Occipital lobe (tissue), 2 donors: Measurements from ENCODE around the gene ADGRD2. TPM values are rescaled to one million over a fixed set of nuclear protein-coding genes. Genes with fewer than 3 reads are reported as not detected.

Experiments used
- DNase-seq: peaks from one replicate; lab custom pipeline; 2025; lab: John Stamatoyannopoulos, UW
- total RNA-seq: library from RNA; depleted of rRNA; stranded (reverse); fragments of >200 nt; gene quantifications from one replicate; pipeline ENCODE4 v1.2.3, GENCODE V29; 2014

Gene ADGRD2
- total RNA-seq, 1 donor from 2014 or later, result not detected

DNA sequence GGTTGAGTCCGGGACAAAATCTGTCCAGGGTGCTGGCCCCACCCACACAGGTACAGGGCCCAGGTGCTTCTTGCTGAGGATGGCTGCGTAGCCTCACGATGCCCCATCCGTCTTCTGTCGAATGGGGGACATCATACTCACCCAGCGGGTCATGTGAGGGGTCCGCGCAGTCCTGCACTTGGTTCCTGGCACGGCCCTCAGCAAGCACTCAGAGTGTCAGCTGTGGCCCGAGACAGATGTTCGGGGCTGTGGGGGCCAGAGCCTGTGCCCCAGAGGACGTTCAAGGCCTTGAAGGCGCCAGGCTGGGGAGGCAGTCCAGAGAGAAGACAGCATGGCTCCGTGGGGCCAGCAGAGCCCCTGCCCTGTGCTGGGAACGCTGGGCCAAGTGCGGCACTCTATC is 29.1 kb downstream of the ADGRD2 start:
- DNase-seq, result no peak

DNA sequence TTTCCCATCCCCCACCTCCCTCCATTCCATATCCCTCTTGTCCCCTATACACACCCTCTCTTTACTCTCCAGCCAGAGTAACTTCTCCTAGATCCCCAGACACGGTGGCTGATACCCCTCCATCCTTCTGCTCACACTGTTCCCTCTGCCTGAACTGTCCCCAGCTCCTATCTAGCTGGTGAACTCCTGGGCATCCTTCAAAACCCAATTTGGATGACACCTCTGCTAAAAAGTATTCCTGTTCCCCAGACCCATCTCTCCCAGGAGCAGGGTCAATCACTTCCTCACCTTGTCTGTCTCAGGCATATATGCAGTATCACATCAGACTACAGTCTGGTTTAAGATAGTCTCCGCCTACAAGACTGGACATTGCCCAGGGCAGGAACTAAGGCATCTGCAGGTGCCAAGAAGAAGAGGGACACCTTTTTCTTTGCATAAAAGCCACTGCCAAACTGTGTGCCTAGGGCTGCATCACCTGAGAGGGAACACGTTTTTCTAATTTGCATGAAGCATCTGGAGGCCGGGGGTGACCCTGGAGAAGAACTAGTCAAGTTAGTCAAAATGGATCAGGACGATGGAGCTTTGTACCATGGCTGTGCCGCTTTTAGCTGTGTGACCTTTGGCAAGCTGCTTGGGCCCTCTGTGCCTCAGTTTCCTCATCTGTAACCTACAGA is 29.8 kb downstream of the ADGRD2 start:
- DNase-seq, result no peak

- no peak for DNase-seq
Observed at GRCh38 chr9:124480621-124480981, 30.4 kb downstream of the ADGRD2 start.

DNA sequence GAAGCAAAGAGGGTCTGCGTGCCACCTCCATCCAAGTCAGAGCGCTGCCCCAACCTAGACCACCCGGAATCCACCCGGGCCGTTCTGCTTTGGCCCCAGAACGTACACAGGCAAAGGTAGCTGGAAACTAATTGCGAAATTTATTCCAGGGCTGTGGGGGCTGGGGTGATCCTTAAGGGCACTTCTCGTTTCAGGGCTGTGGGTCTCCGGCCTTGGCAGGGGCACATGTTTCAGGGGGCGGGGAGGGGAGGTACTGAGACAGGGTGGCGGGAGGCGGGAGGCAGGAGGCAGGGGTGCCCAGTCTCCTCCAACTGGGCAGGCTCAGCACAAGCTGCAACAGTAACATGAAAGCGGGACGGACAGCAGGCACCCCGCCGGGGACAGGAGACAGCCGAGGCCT is 30.9 kb downstream of the ADGRD2 start:
- DNase-seq, result no peak

DNA sequence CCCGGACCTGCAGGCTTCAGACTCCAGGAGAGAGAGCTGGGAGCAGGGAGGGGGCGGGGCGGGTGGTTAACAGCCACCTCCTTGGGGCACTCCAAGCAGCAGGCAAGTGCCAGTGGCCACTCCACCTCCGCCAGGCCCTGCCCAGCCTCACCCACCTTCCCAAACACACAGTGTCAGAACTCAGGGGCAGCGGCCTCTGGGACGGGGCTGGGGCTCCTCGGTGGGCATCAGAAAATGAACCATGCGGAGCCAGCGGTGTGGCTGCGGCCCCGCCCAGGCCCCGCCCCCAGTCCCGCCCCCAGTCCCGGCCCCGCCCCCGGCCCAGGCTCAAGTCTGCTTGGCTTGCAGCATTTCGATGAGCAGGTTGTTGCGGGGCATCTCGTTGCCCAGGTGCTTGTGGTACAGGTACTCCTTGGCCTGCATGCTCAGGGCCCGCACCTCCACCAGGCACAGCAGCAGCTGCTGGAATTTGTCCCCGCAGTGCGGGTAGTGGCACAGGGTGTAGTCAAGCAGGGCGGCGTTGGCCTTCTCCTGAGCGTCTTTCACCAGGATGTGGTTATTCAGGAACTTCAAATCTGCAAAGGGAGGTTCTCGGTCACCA is 32.3 kb downstream of the ADGRD2 start:
- no peak for DNase-seq

DNA sequence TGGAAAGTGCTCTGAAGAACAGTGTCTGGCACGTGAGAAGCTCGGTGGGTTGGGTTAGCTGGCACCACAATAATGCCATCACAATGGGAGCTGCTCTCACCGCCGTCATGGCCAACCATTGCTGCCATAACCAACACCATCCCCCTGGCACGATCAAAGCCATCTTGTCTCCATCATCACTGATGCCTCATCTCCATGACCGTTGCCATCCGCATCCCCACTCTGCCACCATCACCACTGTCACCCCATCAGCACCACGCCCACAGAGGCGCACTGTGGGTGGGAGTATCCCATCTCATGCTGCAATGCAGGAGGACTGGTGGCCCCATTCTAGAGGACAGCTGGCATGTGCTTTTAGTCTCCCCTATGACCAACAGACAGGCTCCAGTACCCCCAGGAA is 33.2 kb downstream of the ADGRD2 start:
- DNase-seq, result no peak

- DNase-seq, result no peak
Observed at GRCh38 chr9:124485201-124485600, 35.0 kb downstream of the ADGRD2 start.

GRCh38 chr9:124485936-124486335 is 35.7 kb downstream of the ADGRD2 start:
- DNase-seq, result no peak

DNA sequence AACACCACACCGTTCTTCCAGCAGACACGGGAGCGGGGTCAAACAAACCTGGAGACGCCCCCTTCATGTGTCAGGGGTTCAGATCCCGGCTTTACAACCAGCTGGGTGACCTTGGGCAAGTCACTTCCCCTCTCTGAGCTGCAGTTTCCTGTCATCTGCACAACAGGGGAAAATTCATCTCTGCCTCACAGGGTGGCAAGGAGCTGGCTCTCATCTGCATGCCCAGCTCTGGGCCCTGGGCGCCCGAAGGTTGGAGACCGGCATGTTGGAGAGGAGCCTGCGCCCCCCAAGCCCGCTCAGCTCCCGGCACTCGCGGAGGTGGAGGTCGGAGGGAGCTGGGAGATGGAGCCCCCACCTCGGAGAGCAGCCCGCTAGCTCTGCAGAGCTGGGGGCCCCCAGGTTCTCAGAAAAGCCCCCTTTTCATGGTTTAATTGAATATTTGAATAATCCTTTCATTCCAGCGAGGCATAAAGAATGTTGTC is 36.6 kb downstream of the ADGRD2 start:
- no peak for DNase-seq

- DNase-seq, result no peak
Observed at GRCh38 chr9:124487260-124488182, 37.3 kb downstream of the ADGRD2 start.

DNA sequence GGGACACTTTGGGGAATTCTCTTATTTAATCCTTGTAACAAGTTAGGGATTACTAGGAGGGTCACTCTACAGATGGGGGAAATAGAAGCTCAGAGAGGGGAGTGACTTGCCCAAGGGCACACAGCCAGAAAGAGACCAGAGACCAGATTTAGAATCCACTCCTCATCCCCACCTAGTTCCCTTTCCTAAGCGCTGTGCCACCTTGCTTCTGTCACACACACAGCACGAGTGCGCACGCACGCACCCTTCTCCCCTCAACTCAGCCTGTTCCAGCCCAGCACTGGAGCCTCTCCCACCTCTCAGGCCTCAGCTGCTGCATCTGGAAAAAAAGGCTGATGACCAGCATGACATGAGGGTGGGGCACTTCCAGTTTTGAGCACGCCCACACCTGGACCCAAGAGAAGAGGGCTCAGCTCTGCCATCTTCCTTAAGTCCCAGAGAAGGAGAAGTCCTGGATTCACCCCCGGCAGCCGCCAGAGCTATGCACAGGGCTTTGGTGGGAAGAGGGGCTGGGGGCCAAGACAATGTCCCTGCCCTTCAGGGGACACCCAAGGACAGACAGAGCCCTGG is 38.5 kb downstream of the ADGRD2 start:
- DNase-seq, result no peak

DNA sequence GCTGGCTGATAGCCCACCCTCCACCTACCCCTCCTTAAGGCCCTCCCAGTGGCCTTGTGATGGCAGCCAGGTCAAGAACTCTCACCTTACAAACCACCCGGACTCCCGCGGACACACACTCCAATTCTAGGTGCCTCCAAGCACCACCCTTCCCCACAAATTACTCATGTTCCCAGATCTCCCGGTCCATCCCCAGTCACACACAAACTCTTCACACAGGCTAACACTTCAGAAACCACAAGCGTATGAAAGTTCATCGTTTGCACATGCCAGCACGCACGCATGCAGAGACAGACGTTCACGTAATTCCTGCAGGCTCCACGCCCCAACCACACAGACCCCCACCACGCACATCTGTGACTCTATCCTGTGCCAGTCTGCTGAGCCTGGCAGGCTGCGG is 39.0 kb downstream of the ADGRD2 start:
- no peak for DNase-seq

GRCh38 chr9:124490004-124490403 is 39.8 kb downstream of the ADGRD2 start:
- no peak for DNase-seq

DNA sequence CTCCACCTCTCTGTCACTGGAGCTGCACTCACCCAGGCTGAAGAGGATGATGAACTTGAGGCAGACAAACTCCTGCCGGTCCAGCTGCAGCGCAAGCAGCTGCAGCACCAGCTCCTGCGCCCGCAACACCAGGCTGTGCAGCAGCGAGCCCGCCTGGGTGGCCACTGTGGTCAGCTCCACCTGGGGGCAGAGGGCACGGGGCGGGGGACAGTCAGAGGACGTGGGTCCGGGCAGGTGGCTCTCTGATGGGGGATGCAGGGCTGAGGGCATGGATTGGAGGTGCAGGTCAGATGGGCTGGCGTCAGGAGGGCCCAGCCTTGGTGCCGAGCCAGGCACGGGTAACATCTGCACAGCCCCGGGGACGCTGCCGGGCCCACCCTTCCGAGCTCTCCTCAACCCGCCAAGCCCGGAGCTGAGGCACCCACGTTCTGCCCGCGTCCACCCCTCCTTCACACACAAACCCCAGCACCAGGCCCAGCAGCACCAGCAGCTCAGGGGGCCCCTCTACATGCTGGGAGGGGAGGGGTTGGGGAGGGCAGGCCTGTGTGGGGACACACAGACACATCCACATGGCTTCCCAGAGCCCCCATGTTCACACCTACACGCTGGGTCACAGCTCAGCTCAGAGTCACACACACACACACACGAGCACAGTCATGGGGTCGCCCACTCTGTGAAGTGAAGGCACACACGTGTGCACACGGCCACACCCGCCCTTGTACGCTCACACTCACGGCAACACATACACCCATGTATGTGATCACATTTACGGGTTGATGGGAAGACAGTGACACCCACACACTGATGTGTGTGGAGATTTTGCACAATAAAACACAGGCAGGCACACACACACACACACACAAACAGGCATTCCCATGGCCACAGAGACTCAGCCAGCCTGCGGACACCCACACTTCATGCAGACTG is 41.1 kb downstream of the ADGRD2 start:
- DNase-seq, result no peak

DNA sequence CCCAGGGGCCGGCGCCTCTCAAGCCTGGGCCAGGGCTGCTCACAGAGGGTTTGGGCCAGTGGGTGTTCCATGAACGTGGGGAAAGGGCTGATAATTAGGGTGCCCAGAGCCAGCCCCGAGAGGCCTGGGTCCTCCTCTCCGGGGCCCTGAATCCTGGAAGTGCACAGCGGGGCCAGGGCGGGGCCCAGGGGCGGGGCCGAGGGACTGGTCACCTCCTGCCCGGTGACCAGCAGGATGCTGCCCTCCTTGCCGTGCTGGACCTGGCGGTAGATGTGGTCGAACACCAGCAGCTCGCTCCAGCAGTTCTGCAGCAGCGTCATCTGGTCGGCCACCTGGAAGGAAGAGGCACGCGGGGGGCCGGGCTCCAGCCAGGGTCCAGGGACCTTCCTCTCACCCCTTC is 42.6 kb downstream of the ADGRD2 start:
- no peak for DNase-seq

DNA sequence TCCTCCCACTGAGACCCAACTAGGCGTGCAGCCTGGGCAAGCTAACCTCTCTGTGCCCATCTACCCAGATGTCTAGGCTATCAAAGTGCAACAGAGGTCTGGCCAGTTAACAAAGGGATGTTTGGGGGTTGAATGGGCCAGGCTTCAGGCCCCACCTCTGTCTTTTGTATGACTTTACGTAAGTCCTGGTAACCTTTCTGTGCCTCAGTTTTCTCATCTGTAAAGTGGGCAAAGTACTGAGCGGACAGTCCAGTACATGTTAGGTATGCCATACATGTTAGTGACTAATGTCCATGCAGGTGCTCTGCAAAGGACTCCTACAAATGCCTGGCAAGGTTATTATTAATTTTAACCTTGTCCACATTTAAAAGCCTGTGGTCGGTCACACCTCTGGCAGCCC is 43.0 kb downstream of the ADGRD2 start:
- no peak for DNase-seq

GRCh38 chr9:124493794-124494479 is 43.7 kb downstream of the ADGRD2 start:
- no peak for DNase-seq

- DNase-seq, result no peak
Observed at GRCh38 chr9:124495126-124496074, 45.1 kb downstream of the ADGRD2 start.

- no peak for DNase-seq
Observed at GRCh38 chr9:124496075-124496449, 45.8 kb downstream of the ADGRD2 start.
